GM23338 (cell line): Measurements from ENCODE around the gene ITGB2. TPM values are rescaled to one million over a fixed set of nuclear protein-coding genes. Genes with fewer than 3 reads are reported as not detected.
A peak's percentile ranks its signal among the peaks of the same experiment; 100 is the strongest.

Experiments
- ATAC-seq: fragments of 200-7000 bp; cut with Tn5 transposase; 3 replicates; pipeline ENCODE4 v1.9.1; 2020
- DNase-seq: peaks from one replicate; pipeline ENCODE4 v3.0.0-alpha.2; 2015; ENCODE audit warnings: low spot score
- H2AFZ ChIP-seq: fragments of 200-600 bp; sonication (generic); 2 replicates; pipeline ENCODE4 v1.8.0; 2016; ENCODE audit warnings: antibody characterized with exemption, mild to moderate bottlenecking, moderate library complexity
- H3F3A ChIP-seq: fragments of 200-600 bp; sonication (generic); replicated peaks from 2 replicates; pipeline ENCODE4 v1.8.0; 2017; ENCODE audit warnings: antibody characterized with exemption, mixed run types, low read depth
- H3K27ac ChIP-seq: fragments of 200-600 bp; sonication (generic); 2 replicates; pipeline ENCODE4 v1.6.1; 2016; ENCODE audit warnings: low read depth
- H3K27me3 ChIP-seq: fragments of 200-600 bp; sonication (generic); 2 replicates; pipeline ENCODE4 v1.8.0; 2016; ENCODE audit warnings: mild to moderate bottlenecking, mixed run types, moderate library complexity; ENCODE audit not compliant: insufficient read depth
- H3K36me3 ChIP-seq: fragments of 200-600 bp; sonication (generic); 2 replicates; pipeline ENCODE4 v1.8.0; 2016; ENCODE audit warnings: mild to moderate bottlenecking; ENCODE audit not compliant: insufficient read depth
- H3K4me1 ChIP-seq: fragments of 200-600 bp; sonication (generic); 2 replicates; pipeline ENCODE4 v1.8.0; 2016; ENCODE audit warnings: mild to moderate bottlenecking, moderate library complexity; ENCODE audit not compliant: insufficient read depth
- H3K4me2 ChIP-seq: fragments of 200-600 bp; sonication (generic); 2 replicates; pipeline ENCODE4 v1.7.1; 2017; ENCODE audit warnings: mixed run types
- H3K4me3 ChIP-seq: fragments of 200-600 bp; sonication (generic); 2 replicates; pipeline ENCODE4 v1.6.1; 2016; ENCODE audit warnings: mixed run types
- H3K79me2 ChIP-seq: fragments of 200-600 bp; sonication (generic); replicated peaks from 2 replicates; pipeline ENCODE4 v1.8.0; 2017; ENCODE audit warnings: mild to moderate bottlenecking; ENCODE audit not compliant: insufficient read depth
- H3K9me2 ChIP-seq: fragments of 200-600 bp; sonication (generic); 2 replicates; pipeline ENCODE4 v1.8.0; 2017; ENCODE audit not compliant: insufficient read depth
- H4K20me1 ChIP-seq: fragments of 200-600 bp; sonication (generic); replicated peaks from 2 replicates; pipeline ENCODE4 v1.8.0; 2017; ENCODE audit warnings: mild to moderate bottlenecking; ENCODE audit not compliant: insufficient read depth
- H3K27ac Mint-ChIP-seq: 2 replicates; pipeline ENCODE4 v1.8.0; 2020; ENCODE audit warnings: inconsistent platforms, mild to moderate bottlenecking, moderate library complexity, mixed read lengths
- H3K27me3 Mint-ChIP-seq: 3 replicates; pipeline ENCODE4 v1.8.0; 2022; ENCODE audit warnings: low read depth, mild to moderate bottlenecking, moderate library complexity, mixed read lengths, inconsistent platforms; ENCODE audit not compliant: insufficient read depth, poor library complexity
- H3K36me3 Mint-ChIP-seq: 3 replicates; pipeline ENCODE4 v1.8.0; 2021; ENCODE audit warnings: low read depth, mild to moderate bottlenecking, inconsistent platforms, moderate library complexity, mixed read lengths
- H3K4me1 Mint-ChIP-seq: 3 replicates; pipeline ENCODE4 v1.8.0; 2020; ENCODE audit warnings: mild to moderate bottlenecking, inconsistent platforms, mixed read lengths
- H3K4me3 Mint-ChIP-seq: 3 replicates; pipeline ENCODE4 v1.8.0; 2021; ENCODE audit warnings: moderate library complexity, mild to moderate bottlenecking, inconsistent platforms, mixed read lengths
- H3K9me3 Mint-ChIP-seq: 3 replicates; pipeline ENCODE4 v1.8.0; 2020; ENCODE audit warnings: moderate library complexity, mild to moderate bottlenecking, inconsistent platforms, mixed read lengths
- POLR2AphosphoS5 ChIP-seq: IDR thresholded peaks from 2 replicates; pipeline ENCODE4 v1.6.1; 2016; ENCODE audit warnings: antibody characterized with exemption, low read depth
- ZNF331 ChIP-seq: fragments of 250-450 bp; sonication (Bioruptor Pico); IDR thresholded peaks from 2 replicates; pipeline ENCODE4 v1.5.0; 2020; ENCODE audit warnings: low read depth, mild to moderate bottlenecking, moderate library complexity
- polyA plus RNA-seq: library from polyadenylated mRNA; unstranded; fragments of >200 nt; fragmentation: Nextera tagmentation; extraction: Ambion mirVana; gene quantifications from 2 replicates; pipeline ENCODE4 v1.2.1, GENCODE V29; 2016
- total RNA-seq: library from RNA; depleted of rRNA; stranded (reverse); fragments of >200 nt; shearing (Covaris generic); gene quantifications from 2 replicates; pipeline ENCODE4 v1.2.3, GENCODE V29; 2014
- TF ChIP-seq, protein P1 (sequence below), 2 experiments: fragments of 200-600 bp in 1 of 2; sonication (generic) in 1 of 2; conservative IDR thresholded peaks; 2 replicates each; pipeline versions ENCODE4 v1.5.1 to v1.6.1; 2016 to 2017; ENCODE audit warnings: antibody characterized with exemption in 2 of 2, low read depth in 2 of 2, mild to moderate bottlenecking in 2 of 2, moderate library complexity in 1 of 2
- TF ChIP-seq, protein P2 (sequence below): fragments of 250-450 bp; sonication (Bioruptor Pico); IDR thresholded peaks from 2 replicates; pipeline ENCODE4 v1.5.0; 2020; ENCODE audit warnings: mild to moderate bottlenecking, moderate library complexity

ITGB2 gene
- total and polyA plus RNA-seq, 2 experiments from 2014 or later, result 0.44 to 0.63 TPM

DNA sequence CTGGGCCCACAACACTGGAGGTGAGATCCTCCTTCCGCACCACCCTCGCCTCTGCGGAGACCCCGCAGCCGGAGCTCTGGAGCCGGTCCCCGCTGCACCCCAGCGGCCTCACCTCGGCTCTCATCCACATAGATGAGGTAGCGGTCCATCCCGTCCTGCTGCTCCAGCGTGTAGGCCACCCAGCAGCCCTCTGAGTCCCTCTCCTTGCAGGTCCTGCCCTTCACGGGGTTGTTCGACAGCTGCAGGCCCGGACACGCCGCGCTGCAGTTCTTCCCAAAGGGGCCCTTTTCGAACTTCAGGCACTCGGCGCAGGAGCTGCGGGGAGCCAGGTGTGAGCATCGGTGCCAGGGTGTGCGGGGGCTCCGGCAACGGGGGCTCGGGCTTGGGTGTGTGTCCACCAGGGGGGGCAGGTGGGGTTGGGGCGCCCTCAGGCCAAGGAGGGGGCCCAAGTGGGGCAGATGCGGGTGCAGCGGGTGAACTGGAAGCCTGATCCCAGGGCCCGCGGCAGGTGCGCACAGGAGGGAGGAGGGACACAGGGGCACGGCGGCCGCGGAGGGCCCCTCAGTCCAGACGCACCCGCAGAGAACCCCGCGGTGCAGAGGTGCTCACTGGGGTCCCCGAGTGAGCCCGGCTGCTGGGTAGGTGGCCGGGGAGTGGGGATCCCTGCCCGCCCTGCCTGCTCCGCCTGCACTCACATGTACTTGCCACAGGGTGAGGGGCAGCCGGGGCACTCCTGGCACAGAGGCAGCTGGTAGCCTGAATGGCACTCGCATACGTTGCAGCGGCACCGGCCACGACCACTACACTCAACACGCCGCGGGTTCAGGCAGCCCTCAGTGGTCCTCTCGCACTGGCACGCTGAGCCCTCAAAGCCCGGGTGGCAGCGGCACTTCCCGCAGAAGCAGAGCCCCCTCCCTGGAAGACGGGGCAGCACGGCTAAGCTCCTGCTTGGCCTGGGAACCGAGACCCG is 31.8 kb downstream of the ITGB2 start:
- no peak for DNase-seq
- Histone ChIP-seq H3K4me3 (no peak overlapping the region), H3K36me3 (no peaks in the 10 kb centered on the region), H4K20me1 (no peaks in the 10 kb centered on the region), H2AFZ (no peak overlapping the region), H3K9me2 (no peaks in the 10 kb centered on the region), H3F3A (no peaks in the 10 kb centered on the region), H3K27me3 (no peaks in the 10 kb centered on the region), H3K27ac (no peak overlapping the region), H3K4me2 (no peak overlapping the region), H3K4me1 (no peaks in the 10 kb centered on the region), H3K79me2 (no peaks in the 10 kb centered on the region)
- H3K36me3 Mint-ChIP-seq, result no peaks in the 10 kb centered on the region
- TF ChIP-seq ZNF331 (CRISPR knock-in tag), result no peak
- TF ChIP-seq, protein P1, sequence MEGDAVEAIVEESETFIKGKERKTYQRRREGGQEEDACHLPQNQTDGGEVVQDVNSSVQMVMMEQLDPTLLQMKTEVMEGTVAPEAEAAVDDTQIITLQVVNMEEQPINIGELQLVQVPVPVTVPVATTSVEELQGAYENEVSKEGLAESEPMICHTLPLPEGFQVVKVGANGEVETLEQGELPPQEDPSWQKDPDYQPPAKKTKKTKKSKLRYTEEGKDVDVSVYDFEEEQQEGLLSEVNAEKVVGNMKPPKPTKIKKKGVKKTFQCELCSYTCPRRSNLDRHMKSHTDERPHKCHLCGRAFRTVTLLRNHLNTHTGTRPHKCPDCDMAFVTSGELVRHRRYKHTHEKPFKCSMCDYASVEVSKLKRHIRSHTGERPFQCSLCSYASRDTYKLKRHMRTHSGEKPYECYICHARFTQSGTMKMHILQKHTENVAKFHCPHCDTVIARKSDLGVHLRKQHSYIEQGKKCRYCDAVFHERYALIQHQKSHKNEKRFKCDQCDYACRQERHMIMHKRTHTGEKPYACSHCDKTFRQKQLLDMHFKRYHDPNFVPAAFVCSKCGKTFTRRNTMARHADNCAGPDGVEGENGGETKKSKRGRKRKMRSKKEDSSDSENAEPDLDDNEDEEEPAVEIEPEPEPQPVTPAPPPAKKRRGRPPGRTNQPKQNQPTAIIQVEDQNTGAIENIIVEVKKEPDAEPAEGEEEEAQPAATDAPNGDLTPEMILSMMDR (conservative IDR thresholded peaks at IDR 0.05; ENCODE audit: low read depth in 2 of 2), result peak in 1 of 2 experiments; percentile 19; a peak in 1 of 4 replicates
- ATAC-seq, result no peak
- H3K27ac Mint-ChIP-seq, result no peak overlapping the region
- peaks cover 6% of the 10 kb centered on the region for H3K27me3 Mint-ChIP-seq
- H3K9me3 Mint-ChIP-seq, result no peaks in the 10 kb centered on the region
- H3K4me1 Mint-ChIP-seq, result peaks cover 2% of the 10 kb centered on the region; the same call in 2 of the 3 replicates
- no peak overlapping the region for H3K4me3 Mint-ChIP-seq

DNA sequence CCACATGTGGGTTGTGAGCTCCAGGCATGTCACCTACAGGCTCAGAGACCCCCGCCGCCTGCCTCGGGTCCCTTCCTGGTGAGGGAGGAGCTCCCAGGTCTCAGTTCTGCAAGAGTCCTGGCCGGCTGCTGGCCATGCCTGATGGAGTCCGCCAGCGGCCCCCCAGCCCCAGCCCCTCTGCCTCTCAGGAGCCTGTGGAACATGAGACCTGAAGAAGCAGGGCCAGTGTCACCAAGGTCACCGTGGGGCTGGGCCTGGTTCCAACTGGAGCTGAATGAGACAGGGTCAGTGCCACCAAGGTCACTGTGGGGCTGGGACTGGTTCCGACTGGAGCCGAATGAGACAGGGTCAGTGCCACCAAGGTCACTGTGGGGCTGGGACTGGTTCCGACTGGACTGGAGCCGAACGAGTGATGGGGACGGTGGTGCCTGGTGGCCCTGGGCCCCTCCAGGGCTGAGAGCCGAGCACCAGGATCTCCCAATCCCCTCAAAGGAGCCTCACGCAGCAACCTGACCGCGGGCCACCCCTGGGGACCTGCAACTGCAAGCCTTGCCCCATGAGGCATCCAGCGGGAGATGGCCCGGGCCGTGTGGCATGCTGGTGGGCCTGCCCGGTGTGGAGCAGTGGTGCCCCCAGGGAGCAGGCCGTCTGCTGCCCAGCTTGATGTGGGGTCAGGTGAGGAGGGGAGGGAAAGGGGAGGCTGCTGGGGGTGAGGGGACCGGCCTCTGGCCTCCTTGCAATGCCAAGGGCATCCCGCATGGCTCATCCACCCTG is 32.7 kb downstream of the ITGB2 start:
- peaks cover 2% of the 10 kb centered on the region; the same call in 2 of the 3 replicates for H3K4me1 Mint-ChIP-seq
- H2AFZ ChIP-seq, result no peak overlapping the region
- H3K9me2 ChIP-seq, result no peaks in the 10 kb centered on the region
- no peak overlapping the region for H3K4me3 Mint-ChIP-seq
- ATAC-seq, result no peak
- no peaks in the 10 kb centered on the region for H3F3A ChIP-seq
- no peak overlapping the region for H3K27ac Mint-ChIP-seq
- H3K9me3 Mint-ChIP-seq, result no peaks in the 10 kb centered on the region
- no peaks in the 10 kb centered on the region for H3K4me1 ChIP-seq
- H3K4me2 ChIP-seq, result no peak overlapping the region
- H3K27me3 ChIP-seq, result no peaks in the 10 kb centered on the region
- no peaks in the 10 kb centered on the region for H3K79me2 ChIP-seq
- no peaks in the 10 kb centered on the region for H3K36me3 ChIP-seq
- no peak for TF ChIP-seq POLR2AphosphoS5
- TF ChIP-seq, protein P2, sequence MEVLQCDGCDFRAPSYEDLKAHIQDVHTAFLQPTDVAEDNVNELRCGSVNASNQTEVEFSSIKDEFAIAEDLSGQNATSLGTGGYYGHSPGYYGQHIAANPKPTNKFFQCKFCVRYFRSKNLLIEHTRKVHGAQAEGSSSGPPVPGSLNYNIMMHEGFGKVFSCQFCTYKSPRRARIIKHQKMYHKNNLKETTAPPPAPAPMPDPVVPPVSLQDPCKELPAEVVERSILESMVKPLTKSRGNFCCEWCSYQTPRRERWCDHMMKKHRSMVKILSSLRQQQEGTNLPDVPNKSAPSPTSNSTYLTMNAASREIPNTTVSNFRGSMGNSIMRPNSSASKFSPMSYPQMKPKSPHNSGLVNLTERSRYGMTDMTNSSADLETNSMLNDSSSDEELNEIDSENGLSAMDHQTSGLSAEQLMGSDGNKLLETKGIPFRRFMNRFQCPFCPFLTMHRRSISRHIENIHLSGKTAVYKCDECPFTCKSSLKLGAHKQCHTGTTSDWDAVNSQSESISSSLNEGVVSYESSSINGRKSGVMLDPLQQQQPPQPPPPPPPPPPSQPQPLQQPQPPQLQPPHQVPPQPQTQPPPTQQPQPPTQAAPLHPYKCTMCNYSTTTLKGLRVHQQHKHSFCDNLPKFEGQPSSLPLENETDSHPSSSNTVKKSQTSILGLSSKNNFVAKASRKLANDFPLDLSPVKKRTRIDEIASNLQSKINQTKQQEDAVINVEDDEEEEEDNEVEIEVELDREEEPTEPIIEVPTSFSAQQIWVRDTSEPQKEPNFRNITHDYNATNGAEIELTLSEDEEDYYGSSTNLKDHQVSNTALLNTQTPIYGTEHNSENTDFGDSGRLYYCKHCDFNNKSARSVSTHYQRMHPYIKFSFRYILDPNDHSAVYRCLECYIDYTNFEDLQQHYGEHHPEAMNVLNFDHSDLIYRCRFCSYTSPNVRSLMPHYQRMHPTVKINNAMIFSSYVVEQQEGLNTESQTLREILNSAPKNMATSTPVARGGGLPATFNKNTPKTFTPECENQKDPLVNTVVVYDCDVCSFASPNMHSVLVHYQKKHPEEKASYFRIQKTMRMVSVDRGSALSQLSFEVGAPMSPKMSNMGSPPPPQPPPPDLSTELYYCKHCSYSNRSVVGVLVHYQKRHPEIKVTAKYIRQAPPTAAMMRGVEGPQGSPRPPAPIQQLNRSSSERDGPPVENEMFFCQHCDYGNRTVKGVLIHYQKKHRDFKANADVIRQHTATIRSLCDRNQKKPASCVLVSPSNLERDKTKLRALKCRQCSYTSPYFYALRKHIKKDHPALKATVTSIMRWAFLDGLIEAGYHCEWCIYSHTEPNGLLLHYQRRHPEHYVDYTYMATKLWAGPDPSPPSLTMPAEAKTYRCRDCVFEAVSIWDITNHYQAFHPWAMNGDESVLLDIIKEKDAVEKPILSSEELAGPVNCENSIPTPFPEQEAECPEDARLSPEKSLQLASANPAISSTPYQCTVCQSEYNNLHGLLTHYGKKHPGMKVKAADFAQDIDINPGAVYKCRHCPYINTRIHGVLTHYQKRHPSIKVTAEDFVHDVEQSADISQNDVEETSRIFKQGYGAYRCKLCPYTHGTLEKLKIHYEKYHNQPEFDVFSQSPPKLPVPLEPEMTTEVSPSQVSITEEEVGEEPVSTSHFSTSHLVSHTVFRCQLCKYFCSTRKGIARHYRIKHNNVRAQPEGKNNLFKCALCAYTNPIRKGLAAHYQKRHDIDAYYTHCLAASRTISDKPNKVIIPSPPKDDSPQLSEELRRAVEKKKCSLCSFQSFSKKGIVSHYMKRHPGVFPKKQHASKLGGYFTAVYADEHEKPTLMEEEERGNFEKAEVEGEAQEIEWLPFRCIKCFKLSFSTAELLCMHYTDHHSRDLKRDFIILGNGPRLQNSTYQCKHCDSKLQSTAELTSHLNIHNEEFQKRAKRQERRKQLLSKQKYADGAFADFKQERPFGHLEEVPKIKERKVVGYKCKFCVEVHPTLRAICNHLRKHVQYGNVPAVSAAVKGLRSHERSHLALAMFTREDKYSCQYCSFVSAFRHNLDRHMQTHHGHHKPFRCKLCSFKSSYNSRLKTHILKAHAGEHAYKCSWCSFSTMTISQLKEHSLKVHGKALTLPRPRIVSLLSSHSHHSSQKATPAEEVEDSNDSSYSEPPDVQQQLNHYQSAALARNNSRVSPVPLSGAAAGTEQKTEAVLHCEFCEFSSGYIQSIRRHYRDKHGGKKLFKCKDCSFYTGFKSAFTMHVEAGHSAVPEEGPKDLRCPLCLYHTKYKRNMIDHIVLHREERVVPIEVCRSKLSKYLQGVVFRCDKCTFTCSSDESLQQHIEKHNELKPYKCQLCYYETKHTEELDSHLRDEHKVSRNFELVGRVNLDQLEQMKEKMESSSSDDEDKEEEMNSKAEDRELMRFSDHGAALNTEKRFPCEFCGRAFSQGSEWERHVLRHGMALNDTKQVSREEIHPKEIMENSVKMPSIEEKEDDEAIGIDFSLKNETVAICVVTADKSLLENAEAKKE, result no peak
- DNase-seq, result no peak
- peaks cover 7% of the 10 kb centered on the region for H3K27me3 Mint-ChIP-seq
- no peak overlapping the region for H3K27ac ChIP-seq
- no peaks in the 10 kb centered on the region for H4K20me1 ChIP-seq
- H3K4me3 ChIP-seq, result no peak overlapping the region
- H3K36me3 Mint-ChIP-seq, result no peaks in the 10 kb centered on the region
